GM19240 (cell line): ENCODE results near the gene PCDHGA6.
"Not testable (repeated sequence)": the region's sequence is repeated elsewhere in the genome, so short reads cannot be mapped to it uniquely, and the experiment has no call there.

Experiments used
- DNase-seq: peaks from one replicate; pipeline ENCODE4 v3.0.0; 2011; ENCODE audit warnings: low spot score; ENCODE audit not compliant: insufficient read length

The PCDHGA6 gene

GRCh38 chr5:141373673-141374317 lies at the start of gene PCDHGA6:
PCDHGA6 (plus strand) TSS chr5:141373891; CDS start chr5:141374084, 193 bp downstream.
- DNase-seq, result no peak

GRCh38 chr5:141326088-141326854 lies 47.4 kb upstream of the PCDHGA6 start:
- DNase-seq, result no peak

GRCh38 chr5:141328231-141328630 lies 45.5 kb upstream of the PCDHGA6 start:
- DNase-seq, result no peak

GRCh38 chr5:141330299-141331080 lies 43.2 kb upstream of the PCDHGA6 start, which contains the start of gene PCDHGA1:
PCDHGA1 (plus strand) TSS chr5:141330514.
- no peak for DNase-seq

GRCh38 chr5:141332571-141332970 lies 41.1 kb upstream of the PCDHGA6 start:
- DNase-seq, result not testable (repeated sequence)

GRCh38 chr5:141338538-141339306 lies 35.0 kb upstream of the PCDHGA6 start, which contains the start of gene PCDHGA2:
PCDHGA2 (plus strand) TSS chr5:141338760.
- no peak for DNase-seq

GRCh38 chr5:141340781-141341354 lies 32.8 kb upstream of the PCDHGA6 start:
- not testable (repeated sequence) for DNase-seq

- no peak for DNase-seq
These were observed 30.9 kb upstream of the PCDHGA6 start for GRCh38 chr5:141342773-141343172.

GRCh38 chr5:141343242-141343952 lies 30.3 kb upstream of the PCDHGA6 start, which contains the start of gene PCDHGA3:
PCDHGA3 (plus strand) TSS chr5:141343829; CDS start chr5:141344034, 205 bp downstream.
- no peak for DNase-seq

GRCh38 chr5:141343953-141344463 lies 29.7 kb upstream of the PCDHGA6 start:
- no peak for DNase-seq

GRCh38 chr5:141345327-141345726 lies 28.4 kb upstream of the PCDHGA6 start:
- no peak for DNase-seq

- not testable (repeated sequence) for DNase-seq
These were observed 27.7 kb upstream of the PCDHGA6 start for GRCh38 chr5:141346017-141346416.

GRCh38 chr5:141349917-141350619 lies 23.6 kb upstream of the PCDHGA6 start, which contains the start of gene PCDHGB1:
PCDHGB1 (plus strand) TSS chr5:141350099; CDS start chr5:141350261, 162 bp downstream.
- no peak for DNase-seq

- DNase-seq, result no peak
These were observed 22.1 kb upstream of the PCDHGA6 start for GRCh38 chr5:141351591-141351990.

GRCh38 chr5:141354900-141355469 lies 18.7 kb upstream of the PCDHGA6 start, which contains the start of gene PCDHGA4:
PCDHGA4 (plus strand) TSS chr5:141355021; CDS start chr5:141355108, 87 bp downstream.
- no peak for DNase-seq

GRCh38 chr5:141355641-141356040 lies 18.1 kb upstream of the PCDHGA6 start:
- no peak for DNase-seq

- no peak for DNase-seq
These were observed 17.6 kb upstream of the PCDHGA6 start for GRCh38 chr5:141356133-141356532.

GRCh38 chr5:141356950-141357349 lies 16.7 kb upstream of the PCDHGA6 start:
- DNase-seq, result no peak
